Measurements from ENCODE around the gene CRACR2B. TPM values are rescaled to one million over a fixed set of nuclear protein-coding genes. Genes with fewer than 3 reads are reported as not detected.

The CRACR2B gene
- total RNA-seq, 3 donors from 2014 or later: 0.18 to 0.30 (median 0.28) TPM

DNA sequence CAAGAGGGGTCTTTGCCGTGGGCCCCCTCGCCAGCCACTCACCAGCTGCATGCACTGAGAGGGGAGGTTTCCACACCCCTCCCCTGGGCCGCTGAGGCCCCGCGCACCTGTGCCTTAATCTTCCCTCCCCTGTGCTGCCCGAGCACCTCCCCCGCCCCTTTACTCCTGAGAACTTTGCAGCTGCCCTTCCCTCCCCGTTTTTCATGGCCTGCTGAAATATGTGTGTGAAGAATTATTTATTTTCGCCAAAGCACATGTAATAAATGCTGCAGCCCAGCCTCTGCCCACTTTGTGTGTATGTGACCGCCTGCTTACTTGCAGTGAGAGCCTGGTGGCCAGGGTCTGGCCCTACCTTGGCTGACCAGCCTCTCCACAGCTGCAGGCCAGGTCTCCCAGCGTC, 2.8 kb upstream of the CRACR2B start:
- ATAC-seq: no peak
- Mint-ChIP-seq H3K27me3 (ENCODE audit: low read depth) (peaks cover 31% of the 10 kb centered on the region), H3K9me3 (no peaks in the 10 kb centered on the region), H3K4me1 (ENCODE audit: low read depth) (peaks cover 26% of the 10 kb centered on the region), H3K36me3 (ENCODE audit: insufficient read depth) (peaks cover 9% of the 10 kb centered on the region), H3K4me3 (no peak overlapping the region)
- no peak for DNase-seq

DNA sequence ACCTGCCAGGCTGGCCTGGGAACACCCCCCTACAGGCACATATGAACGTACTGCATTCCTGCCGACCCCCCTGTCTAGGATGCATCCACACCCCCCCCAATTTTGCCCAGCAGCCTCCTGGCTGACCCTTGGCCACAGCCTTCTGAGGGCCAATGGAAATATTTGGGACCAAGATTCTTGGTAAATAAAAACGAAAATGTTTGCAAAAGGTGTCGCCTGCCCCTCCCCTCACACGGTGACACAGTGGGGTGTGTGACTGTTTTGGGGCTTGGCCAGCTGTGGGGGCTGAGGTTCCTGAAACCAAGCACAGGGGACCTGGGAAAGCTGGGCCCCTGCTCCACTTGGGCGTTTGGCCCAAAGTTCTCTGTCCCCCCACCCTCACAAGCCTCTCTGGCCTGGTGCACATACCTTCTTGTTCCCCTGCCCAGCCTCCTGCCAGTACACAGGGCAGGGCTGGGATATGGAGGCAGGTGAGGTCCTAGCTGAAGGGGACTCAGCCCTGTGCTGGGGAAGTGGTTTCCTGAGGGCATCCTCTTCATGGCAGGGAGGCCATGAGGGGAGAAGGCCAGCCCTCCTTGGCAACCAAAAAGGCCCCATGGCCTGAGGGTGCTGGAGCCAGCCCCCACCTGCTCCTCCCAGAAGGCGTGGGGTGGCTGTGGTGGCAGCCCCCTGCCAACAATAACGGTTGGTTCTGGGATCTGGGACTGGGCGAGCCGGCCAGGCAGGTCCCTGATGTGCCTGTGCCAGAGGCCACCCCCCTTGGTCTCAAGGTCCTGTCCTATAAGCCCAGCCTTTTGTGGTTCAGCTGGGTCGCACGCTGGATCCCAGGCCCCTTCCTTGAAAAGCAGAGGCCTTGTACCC, 2.1 kb upstream of the CRACR2B start:
- Mint-ChIP-seq H3K36me3 (ENCODE audit: insufficient read depth) (peaks cover 9% of the 10 kb centered on the region), H3K9me3 (no peaks in the 10 kb centered on the region), H3K27me3 (ENCODE audit: low read depth) (peaks cover 35% of the 10 kb centered on the region), H3K4me3 (no peak overlapping the region), H3K4me1 (ENCODE audit: low read depth) (peaks cover 26% of the 10 kb centered on the region)
- DNase-seq (no peak), ATAC-seq (no peak)

DNA sequence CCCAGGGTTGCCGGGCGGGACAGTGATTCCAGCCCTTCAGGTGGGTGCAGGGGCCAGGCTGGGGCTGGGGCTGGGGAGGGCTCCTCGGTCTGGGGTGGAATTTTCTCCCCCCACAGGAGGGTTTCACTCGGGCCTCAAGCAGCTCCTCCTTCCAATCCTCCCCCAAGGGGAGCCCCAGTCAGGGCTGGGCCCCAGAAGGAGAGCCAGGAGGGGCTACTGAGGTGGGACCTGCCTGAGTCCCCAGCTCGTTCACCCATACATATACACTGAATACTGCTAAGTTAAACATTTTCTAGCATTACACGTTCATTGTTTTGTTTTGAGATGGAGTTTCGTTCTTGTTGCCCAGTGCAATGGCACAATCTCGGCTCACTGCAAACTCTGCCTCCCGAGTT, 1.5 kb upstream of the CRACR2B start:
- Mint-ChIP-seq H3K36me3 (ENCODE audit: insufficient read depth) (peaks cover 9% of the 10 kb centered on the region), H3K9me3 (no peaks in the 10 kb centered on the region), H3K27me3 (ENCODE audit: low read depth) (peaks cover 38% of the 10 kb centered on the region), H3K4me1 (ENCODE audit: low read depth) (peaks cover 24% of the 10 kb centered on the region), H3K4me3 (peak overlapping the region; percentile 74)
- DNase-seq (no peak), ATAC-seq (no peak)

DNA sequence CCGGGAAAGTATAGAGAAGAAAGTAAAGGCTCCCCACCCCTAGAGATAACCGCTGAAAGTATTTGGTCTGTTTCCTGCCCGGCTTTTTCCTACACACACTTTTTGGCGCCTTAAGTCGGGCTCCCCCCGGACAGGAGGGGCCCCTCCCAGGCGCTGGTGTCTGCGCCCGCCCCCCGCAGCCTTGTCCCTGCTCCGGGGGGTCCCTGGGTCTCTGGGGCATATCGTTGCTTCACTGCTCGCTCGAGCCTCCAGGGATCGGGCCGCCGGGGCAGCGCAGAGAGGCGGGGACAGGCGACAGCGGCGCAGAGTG, 928 bp upstream of the CRACR2B start:
- Mint-ChIP-seq H3K9me3 (no peaks in the 10 kb centered on the region), H3K36me3 (ENCODE audit: insufficient read depth) (peaks cover 9% of the 10 kb centered on the region), H3K27me3 (ENCODE audit: low read depth) (peaks cover 44% of the 10 kb centered on the region), H3K4me3 (peak overlapping the region; percentile 74), H3K4me1 (ENCODE audit: low read depth) (peaks cover 27% of the 10 kb centered on the region)
- DNase-seq: no peak
- peak in 1 of 2 donors; percentile 1 for ATAC-seq

DNA sequence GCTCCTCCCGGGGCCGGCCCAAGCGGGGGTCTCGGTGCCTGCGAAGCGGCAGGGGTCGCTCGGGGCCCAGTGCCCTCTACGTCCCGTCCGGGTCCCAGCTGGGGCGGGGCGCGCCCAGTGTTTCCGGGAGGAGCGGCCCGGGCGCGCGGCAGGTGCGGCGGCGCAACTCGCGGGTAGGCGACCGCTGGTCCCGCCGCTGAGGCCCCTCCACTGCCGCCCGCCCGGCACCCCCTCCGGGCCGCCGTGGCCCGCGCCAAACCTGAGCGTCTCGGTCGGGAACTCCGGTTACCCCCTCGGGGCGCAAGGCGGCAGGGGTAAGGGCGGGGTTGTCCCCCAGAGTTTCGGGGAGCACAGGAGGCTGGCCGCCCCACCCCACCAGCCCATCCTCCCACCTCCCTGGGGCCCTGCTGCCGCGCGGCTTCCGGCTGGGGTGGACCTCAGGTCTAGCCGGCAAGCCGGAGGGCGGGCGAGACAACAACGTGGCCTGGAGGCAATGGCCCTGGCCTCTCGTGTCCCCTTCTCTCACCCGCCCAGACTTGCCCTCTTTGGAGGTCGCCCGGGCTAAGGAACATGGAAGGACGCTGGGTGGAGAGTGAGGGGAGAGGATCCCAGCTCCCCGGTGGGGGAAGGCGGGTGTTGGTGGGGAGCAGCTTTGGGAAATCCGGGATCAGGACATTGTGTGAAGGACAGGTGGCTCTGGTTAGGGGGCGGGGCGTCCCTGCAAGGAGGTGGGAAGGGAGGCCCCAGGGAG, 398 bp upstream of the CRACR2B start:
- Mint-ChIP-seq H3K27me3 (ENCODE audit: low read depth) (peaks cover 48% of the 10 kb centered on the region), H3K36me3 (ENCODE audit: insufficient read depth) (peaks cover 9% of the 10 kb centered on the region), H3K4me1 (ENCODE audit: low read depth) (peaks cover 27% of the 10 kb centered on the region), H3K9me3 (no peaks in the 10 kb centered on the region), H3K4me3 (peak overlapping the region; percentile 51)
- ATAC-seq (peak in 1 of 2 donors; percentile 10), DNase-seq (no peak)

DNA sequence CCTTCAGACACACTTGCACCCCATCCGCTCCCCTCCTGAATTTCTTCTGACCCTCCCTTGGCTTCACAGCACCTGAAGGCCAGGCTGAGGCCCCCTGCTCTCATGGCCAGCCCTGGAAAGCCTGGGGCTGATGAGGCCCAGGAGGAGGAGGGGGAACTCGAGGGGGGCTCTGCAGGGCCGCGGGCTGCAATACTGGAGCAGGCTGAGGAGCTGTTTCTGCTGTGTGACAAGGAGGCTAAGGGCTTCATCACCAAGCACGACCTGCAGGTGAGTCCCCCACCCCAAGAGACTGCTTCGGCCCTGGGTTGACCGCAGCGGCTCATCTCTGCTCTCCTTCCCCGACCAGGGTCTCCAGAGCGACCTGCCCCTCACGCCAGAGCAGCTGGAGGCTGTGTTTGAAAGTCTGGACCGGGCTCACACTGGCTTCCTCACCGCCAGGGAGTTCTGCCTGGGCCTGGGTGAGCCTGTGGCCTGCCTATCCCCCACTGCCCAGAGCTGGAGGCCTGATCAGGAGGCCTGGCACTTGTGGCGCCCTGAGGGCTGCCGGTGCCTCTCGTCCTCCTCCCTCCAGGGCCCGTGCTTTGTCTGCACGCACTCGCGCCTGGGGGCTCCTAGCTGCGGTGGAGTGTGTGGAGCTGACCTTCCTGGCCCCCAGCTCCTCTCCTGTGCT, 922 bp downstream of the CRACR2B start:
- ATAC-seq (no peak), DNase-seq (no peak)
- H3K4me3 Mint-ChIP-seq: no peak overlapping the region
- H3K27me3 Mint-ChIP-seq (ENCODE audit: low read depth): peaks cover 48% of the 10 kb centered on the region
- peaks cover 26% of the 10 kb centered on the region for H3K4me1 Mint-ChIP-seq (ENCODE audit: low read depth)
- H3K36me3 Mint-ChIP-seq (ENCODE audit: insufficient read depth): peaks cover 7% of the 10 kb centered on the region
- no peaks in the 10 kb centered on the region for H3K9me3 Mint-ChIP-seq

DNA sequence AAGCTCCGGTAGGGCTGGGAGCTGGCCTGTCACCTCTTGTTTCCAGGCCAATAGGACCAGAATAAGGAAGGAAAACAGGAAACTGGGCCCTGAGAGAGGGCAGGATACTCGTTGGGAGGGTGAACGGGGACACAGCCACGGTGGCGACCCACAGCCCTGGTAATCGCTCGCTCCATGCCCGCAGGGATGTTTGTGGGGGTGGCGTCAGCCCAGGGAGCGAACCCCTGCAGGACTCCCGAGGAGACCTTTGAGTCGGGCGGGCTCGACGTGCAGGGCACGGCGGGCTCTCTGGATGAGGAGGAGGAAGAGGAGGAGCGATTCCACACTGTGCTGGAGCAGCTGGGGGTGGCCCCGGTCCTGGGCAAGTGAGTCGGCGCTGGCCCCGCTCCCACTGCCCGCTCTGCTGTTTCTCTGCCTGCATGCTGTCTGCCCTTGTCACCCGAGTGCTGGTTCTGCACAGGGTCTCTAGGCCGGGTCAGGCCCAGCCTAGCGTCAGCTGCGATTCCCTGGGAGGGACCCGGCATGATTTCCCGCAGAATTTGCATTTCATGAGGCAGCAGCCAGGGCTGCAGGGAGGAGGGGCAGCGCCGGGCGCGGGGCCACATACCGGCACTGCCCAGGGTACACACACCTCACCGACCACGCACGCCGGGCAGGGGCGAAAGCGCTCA, 1.6 kb downstream of the CRACR2B start:
- H3K4me1 Mint-ChIP-seq (ENCODE audit: low read depth): peaks cover 29% of the 10 kb centered on the region
- peak overlapping the region; percentile 38 for H3K4me3 Mint-ChIP-seq
- peaks cover 7% of the 10 kb centered on the region for H3K36me3 Mint-ChIP-seq (ENCODE audit: insufficient read depth)
- peaks cover 48% of the 10 kb centered on the region for H3K27me3 Mint-ChIP-seq (ENCODE audit: low read depth)
- ATAC-seq (no peak), DNase-seq (no peak)
- no peaks in the 10 kb centered on the region for H3K9me3 Mint-ChIP-seq

DNA sequence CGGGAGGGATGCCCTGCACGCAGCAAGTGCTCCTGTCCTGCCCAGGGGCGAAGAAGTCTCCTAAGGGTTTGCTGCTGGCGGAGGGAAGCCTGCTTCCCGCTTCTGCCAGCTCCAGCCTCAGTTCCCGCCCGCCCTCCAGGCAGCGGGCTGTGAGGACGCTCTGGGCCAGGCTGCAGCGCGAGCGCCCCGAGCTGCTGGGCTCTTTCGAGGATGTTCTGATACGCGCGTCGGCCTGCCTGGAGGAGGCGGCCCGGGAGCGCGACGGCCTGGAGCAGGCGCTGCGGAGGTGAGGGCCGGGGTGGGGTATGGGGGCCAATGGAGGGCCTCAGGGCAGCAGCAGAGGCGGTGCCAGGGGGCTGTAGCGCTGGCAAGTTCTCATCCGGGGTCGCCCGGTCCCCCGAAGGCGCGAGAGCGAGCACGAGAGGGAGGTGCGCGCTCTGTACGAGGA, 2.2 kb downstream of the CRACR2B start:
- H3K4me3 Mint-ChIP-seq: peak overlapping the region; percentile 38
- no peaks in the 10 kb centered on the region for H3K9me3 Mint-ChIP-seq
- peaks cover 48% of the 10 kb centered on the region for H3K27me3 Mint-ChIP-seq (ENCODE audit: low read depth)
- ATAC-seq: peak; percentile 5 to 12
- no peak for DNase-seq
- peaks cover 5% of the 10 kb centered on the region for H3K36me3 Mint-ChIP-seq (ENCODE audit: insufficient read depth)
- peaks cover 31% of the 10 kb centered on the region for H3K4me1 Mint-ChIP-seq (ENCODE audit: low read depth)

DNA sequence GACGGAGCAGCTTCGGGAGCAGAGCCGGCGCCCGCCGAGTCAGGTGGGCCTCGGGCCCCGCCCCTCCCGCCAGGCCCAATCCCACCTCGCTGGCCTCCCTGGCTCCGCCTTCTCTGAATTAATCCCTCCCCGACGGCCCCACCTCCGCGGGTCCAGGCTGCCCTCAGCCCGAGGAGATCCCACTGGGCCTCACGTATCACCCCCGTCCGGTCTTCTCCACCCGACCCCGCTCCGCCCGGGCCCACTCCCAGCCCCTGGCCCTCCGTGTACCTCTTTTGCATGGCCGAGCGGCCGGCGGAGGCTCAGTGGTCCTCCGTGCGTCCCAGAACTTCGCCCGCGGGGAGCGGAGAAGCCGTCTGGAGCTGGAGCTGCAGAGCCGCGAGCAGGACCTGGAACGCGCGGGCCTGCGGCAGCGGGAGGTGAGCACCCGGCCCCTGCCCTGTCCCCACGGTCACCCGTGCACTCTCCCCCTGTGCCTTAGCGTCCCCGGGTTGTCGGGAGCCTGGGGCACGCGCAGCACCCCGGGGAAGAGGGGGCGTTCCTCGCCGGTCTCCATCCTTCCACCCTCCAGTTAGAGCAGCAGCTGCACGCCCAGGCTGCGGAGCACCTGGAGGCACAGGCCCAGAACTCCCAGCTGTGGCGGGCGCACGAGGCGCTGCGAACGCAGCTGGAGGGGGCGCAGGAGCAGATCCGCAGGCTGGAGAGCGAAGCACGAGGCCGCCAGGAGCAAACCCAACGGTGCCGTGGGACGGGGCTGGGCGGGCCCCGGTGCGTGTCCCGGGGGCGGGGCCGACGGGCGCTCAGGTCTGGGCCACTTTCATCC, 2.8 kb downstream of the CRACR2B start:
- H3K36me3 Mint-ChIP-seq (ENCODE audit: insufficient read depth): no peaks in the 10 kb centered on the region

DNA sequence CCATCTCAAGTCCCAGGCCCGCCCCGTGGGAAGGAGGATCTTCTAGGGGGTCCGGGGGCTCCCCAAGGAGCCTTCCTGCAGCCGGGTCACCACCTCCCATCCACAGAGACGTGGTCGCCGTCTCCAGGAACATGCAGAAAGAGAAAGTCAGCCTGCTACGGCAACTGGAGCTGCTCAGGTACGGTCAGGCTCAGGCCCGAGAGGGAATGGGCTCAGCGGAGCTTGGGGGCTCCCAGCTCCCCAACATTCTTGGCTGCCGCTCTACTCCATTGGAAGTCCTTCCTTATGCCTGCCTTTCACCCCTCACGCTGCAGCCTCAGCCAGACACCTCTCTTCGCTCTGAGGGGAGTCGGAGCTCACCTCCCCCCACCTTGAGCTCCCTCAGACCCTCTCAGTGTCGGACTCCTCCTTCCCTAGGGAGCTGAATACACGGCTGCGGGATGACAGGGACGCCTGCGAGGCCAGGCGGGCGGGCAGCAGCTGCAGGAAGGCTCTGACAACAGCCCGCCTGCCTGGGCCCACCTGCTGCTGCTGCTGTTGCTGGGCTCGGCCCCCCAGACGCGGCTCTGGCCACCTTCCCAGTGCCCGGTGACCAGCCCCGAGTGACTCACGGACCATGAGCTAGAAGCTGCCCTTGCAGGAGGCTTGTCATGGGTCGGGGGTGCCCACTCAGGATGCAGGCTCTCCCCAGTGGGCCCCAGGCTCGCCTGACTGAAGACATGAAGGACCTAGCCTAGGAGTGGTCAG, 3.6 kb downstream of the CRACR2B start:
- ATAC-seq (no peak), DNase-seq (no peak)
- H3K36me3 Mint-ChIP-seq (ENCODE audit: insufficient read depth): no peaks in the 10 kb centered on the region
- H3K9me3 Mint-ChIP-seq: no peaks in the 10 kb centered on the region
- H3K4me1 Mint-ChIP-seq (ENCODE audit: low read depth): peaks cover 31% of the 10 kb centered on the region
- H3K4me3 Mint-ChIP-seq: peak overlapping the region; percentile 51
- peaks cover 44% of the 10 kb centered on the region for H3K27me3 Mint-ChIP-seq (ENCODE audit: low read depth)

More for the DNA sequence above, 2.8 kb downstream of the CRACR2B start:
- Mint-ChIP-seq H3K4me1 (ENCODE audit: low read depth) (peaks cover 31% of the 10 kb centered on the region), H3K4me3 (peak overlapping the region; percentile 51), H3K27me3 (ENCODE audit: low read depth) (peaks cover 44% of the 10 kb centered on the region), H3K9me3 (no peaks in the 10 kb centered on the region)
- peak; percentile 41 for DNase-seq
- ATAC-seq: peak; percentile 53 to 55

DNA sequence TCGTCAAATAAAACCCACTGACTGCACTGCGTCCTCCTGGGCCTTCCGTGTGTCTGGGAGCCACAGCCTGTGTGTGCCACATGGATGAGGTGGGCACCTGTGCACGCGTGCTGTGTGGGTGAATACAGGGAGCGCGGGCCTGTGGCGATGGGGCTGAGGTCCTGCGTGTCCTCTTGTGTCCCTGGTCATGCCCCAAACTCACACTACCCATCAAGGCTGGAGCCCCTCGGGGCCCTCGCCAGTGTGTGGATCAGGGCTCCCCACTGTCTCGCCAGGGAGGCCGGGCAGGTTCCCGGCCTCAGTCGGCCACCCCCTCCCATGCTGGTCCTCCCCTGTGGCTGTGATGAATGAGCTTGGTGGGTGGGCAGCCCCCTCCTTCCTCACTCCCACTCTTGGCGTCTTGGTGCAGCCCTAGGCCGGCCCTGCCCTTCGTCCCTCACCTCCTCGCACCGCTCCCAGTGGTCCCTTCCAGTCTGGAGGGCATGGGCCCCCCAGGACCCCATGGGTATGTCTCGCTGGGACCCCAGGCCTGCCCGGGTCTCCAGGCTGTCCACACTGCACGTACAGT, 4.3 kb downstream of the CRACR2B start:
- Mint-ChIP-seq H3K4me1 (ENCODE audit: low read depth) (peaks cover 27% of the 10 kb centered on the region), H3K4me3 (peak overlapping the region; percentile 42), H3K36me3 (ENCODE audit: insufficient read depth) (no peaks in the 10 kb centered on the region), H3K27me3 (ENCODE audit: low read depth) (peaks cover 42% of the 10 kb centered on the region), H3K9me3 (no peaks in the 10 kb centered on the region)
- ATAC-seq: no peak
- DNase-seq: no peak

DNA sequence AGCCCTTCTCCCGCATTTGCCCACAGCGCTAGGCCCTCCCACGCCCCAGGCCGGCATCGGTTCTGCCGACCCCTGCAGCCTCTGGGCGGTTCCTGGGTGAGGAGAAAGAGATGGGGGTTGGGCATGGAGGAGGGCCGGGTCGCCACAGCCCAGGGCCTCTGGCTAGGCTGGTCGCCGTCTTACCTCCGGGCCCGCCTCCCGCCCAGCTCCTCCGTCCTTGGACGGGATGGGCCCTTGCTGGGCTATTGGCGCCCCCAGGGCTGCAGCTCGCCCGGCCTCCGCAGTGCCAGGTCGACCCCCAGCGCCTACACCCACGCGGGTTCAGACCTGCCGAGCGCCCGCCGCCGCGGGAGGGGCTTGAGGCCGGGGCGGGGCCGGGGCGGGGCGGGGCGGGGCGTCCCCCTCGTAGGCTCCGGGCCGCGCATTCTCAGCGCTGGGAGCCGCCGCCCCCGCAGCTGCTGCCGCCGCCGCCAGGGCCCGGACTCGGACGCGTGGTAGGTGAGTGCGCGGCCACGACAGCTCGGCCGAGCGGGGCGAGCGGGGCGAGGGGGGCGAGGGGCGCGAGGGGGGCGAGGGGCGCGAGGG, 4.9 kb downstream of the CRACR2B start, which contains the start of gene CD151:
Gene CD151 (plus strand): TSS at position 424 of the 585 bp plus-strand sequence. CDS start 3,118 bp downstream, outside the sequence.
- no peaks in the 10 kb centered on the region for H3K36me3 Mint-ChIP-seq (ENCODE audit: insufficient read depth)
- H3K4me1 Mint-ChIP-seq (ENCODE audit: low read depth): peaks cover 25% of the 10 kb centered on the region
- no peaks in the 10 kb centered on the region for H3K9me3 Mint-ChIP-seq

More for the DNA sequence above, 4.9 kb downstream of the CRACR2B start, which contains the start of gene CD151:
- peaks cover 41% of the 10 kb centered on the region for H3K27me3 Mint-ChIP-seq (ENCODE audit: low read depth)
- ATAC-seq: peak; percentile 51 to 59
- peak; percentile 33 for DNase-seq
- H3K4me3 Mint-ChIP-seq: peak within 1 kb of the TSS; percentile 62
